ENCODE measurements around the gene TMPRSS9.
A peak's percentile ranks its signal among the peaks of the same experiment; 100 is the strongest.

- no peak for TF ChIP-seq CTCF (IDR thresholded peaks at IDR 0.05 in 8 of 11, conservative IDR thresholded peaks at IDR 0.05 in 3 of 11)
- no peak for TF ChIP-seq POLR2A (IDR thresholded peaks at IDR 0.05)
- peak in 1 of 3 donors; percentile 12 for TF ChIP-seq POLR2AphosphoS5 (IDR thresholded peaks at IDR 0.05)
Measured at GRCh38 chr19:2321565-2322283, 38.3 kb upstream of the TMPRSS9 start.
